Loucy (cell line): ENCODE data around the gene DDIT3.

Source experiments
- H2AFZ ChIP-seq: fragments of 200-600 bp; sonication (generic); 2 replicates; pipeline ENCODE4 v1.6.0; 2016; ENCODE audit warnings: antibody characterized with exemption, mild to moderate bottlenecking, low read length, moderate library complexity
- H3F3A ChIP-seq: fragments of 200-600 bp; 2 replicates; pipeline ENCODE4 v1.6.0; 2016; ENCODE audit warnings: antibody characterized with exemption, low read depth, mild to moderate bottlenecking
- H3K27me3 ChIP-seq: fragments of 200-600 bp; sonication (generic); 2 replicates; pipeline ENCODE4 v1.6.1; 2014; ENCODE audit warnings: low read length, mild to moderate bottlenecking; ENCODE audit not compliant: insufficient read depth, poor library complexity, severe bottlenecking
- H3K36me3 ChIP-seq: fragments of 200-600 bp; sonication (generic); 2 replicates; pipeline ENCODE4 v1.6.1; 2016; ENCODE audit warnings: low read length; ENCODE audit not compliant: insufficient read depth
- H3K4me1 ChIP-seq: fragments of 200-600 bp; sonication (generic); 2 replicates; pipeline ENCODE4 v1.5.1; 2014; ENCODE audit warnings: low read length, mild to moderate bottlenecking; ENCODE audit not compliant: insufficient read depth, poor library complexity, severe bottlenecking
- H3K4me2 ChIP-seq: fragments of 200-600 bp; sonication (generic); 2 replicates; pipeline ENCODE4 v1.6.0; 2014; ENCODE audit warnings: antibody characterized with exemption, low read length, low read depth, mild to moderate bottlenecking; ENCODE audit not compliant: poor library complexity, severe bottlenecking
- H3K4me3 ChIP-seq: fragments of 200-600 bp; sonication (generic); 2 replicates; pipeline ENCODE4 v1.5.1; 2014; ENCODE audit warnings: low read length, mild to moderate bottlenecking, mixed read lengths; ENCODE audit not compliant: poor library complexity, severe bottlenecking
- H3K79me2 ChIP-seq: fragments of 200-600 bp; sonication (generic); 2 replicates; pipeline ENCODE4 v1.6.1; 2014; ENCODE audit warnings: low read length; ENCODE audit not compliant: insufficient read depth
- H3K9ac ChIP-seq: fragments of 200-600 bp; sonication (generic); 2 replicates; pipeline ENCODE4 v1.6.0; 2014; ENCODE audit warnings: mild to moderate bottlenecking, low read depth, low read length, moderate library complexity; ENCODE audit not compliant: poor library complexity, severe bottlenecking
- H3K9me2 ChIP-seq: fragments of 200-600 bp; sonication (generic); replicated peaks from 2 replicates; pipeline ENCODE4 v1.6.1; 2016; ENCODE audit warnings: low read depth, low read length, mixed read lengths
- H3K9me3 ChIP-seq: fragments of 200-600 bp; sonication (generic); 2 replicates; pipeline ENCODE4 v1.6.1; 2014; ENCODE audit warnings: mild to moderate bottlenecking, antibody characterized with exemption, low read length, low read depth; ENCODE audit not compliant: insufficient read depth
- H4K20me1 ChIP-seq: fragments of 200-600 bp; sonication (generic); 2 replicates; pipeline ENCODE4 v1.6.0; 2014; ENCODE audit warnings: antibody characterized with exemption, low read length, mild to moderate bottlenecking; ENCODE audit not compliant: insufficient read depth, poor library complexity, severe bottlenecking
- CTCF ChIP-seq: fragments of 200-600 bp; sonication (generic); conservative IDR thresholded peaks from 2 replicates; pipeline ENCODE4 v1.5.1; 2014; ENCODE audit warnings: mild to moderate bottlenecking, antibody characterized with exemption, low read length
- EZH2phosphoT487 ChIP-seq: fragments of 200-600 bp; IDR thresholded peaks from 2 replicates; pipeline ENCODE4 v1.6.1; 2018; ENCODE audit warnings: antibody characterized with exemption, mild to moderate bottlenecking, moderate library complexity, borderline replicate concordance

Gene DDIT3

GRCh38 chr12:57536597-57536942 is 16.3 kb upstream of the DDIT3 start:
- Histone ChIP-seq H3K4me1 (no peaks in the 10 kb centered on the region), H3K27me3 (no peaks in the 10 kb centered on the region), H3K9me2 (no peaks in the 10 kb centered on the region), H3K36me3 (peaks cover 34% of the 10 kb centered on the region; the same call in 1 of the 2 replicates), H3K4me2 (no peak overlapping the region), H3F3A (no peaks in the 10 kb centered on the region), H4K20me1 (no peaks in the 10 kb centered on the region), H3K9me3 (no peaks in the 10 kb centered on the region), H3K9ac (no peak overlapping the region), H3K79me2 (no peaks in the 10 kb centered on the region), H3K4me3 (no peak overlapping the region), H2AFZ (no peak overlapping the region)
- no peak for TF ChIP-seq CTCF
- no peak for TF ChIP-seq EZH2phosphoT487

- Histone ChIP-seq H3K27me3 (no peaks in the 10 kb centered on the region), H4K20me1 (no peaks in the 10 kb centered on the region), H3K9me2 (no peaks in the 10 kb centered on the region), H3K79me2 (no peaks in the 10 kb centered on the region), H3K9ac (no peak overlapping the region), H3F3A (no peaks in the 10 kb centered on the region), H3K36me3 (peaks cover 38% of the 10 kb centered on the region; the same call in 1 of the 2 replicates), H3K4me1 (no peaks in the 10 kb centered on the region), H3K4me3 (no peak overlapping the region), H3K4me2 (no peak overlapping the region), H3K9me3 (no peaks in the 10 kb centered on the region), H2AFZ (no peak overlapping the region)
- TF ChIP-seq EZH2phosphoT487 (no peak), CTCF (no peak)
Observed at GRCh38 chr12:57535764-57536596, 15.7 kb upstream of the DDIT3 start.

GRCh38 chr12:57534991-57535543 is 14.8 kb upstream of the DDIT3 start:
- Histone ChIP-seq H3K79me2 (no peaks in the 10 kb centered on the region), H2AFZ (no peak overlapping the region), H3K4me1 (no peaks in the 10 kb centered on the region), H3K36me3 (peaks cover 47% of the 10 kb centered on the region; the same call in 1 of the 2 replicates), H3K9me2 (no peaks in the 10 kb centered on the region), H3K9me3 (no peaks in the 10 kb centered on the region), H3K4me3 (no peak overlapping the region), H3K4me2 (no peak overlapping the region), H3K9ac (no peak overlapping the region), H4K20me1 (no peaks in the 10 kb centered on the region), H3K27me3 (no peaks in the 10 kb centered on the region), H3F3A (no peaks in the 10 kb centered on the region; the same call in 1 of the 2 replicates)
- no peak for TF ChIP-seq CTCF
- TF ChIP-seq EZH2phosphoT487: no peak
